WTC11 (cell line): Measurements from ENCODE around the gene AMN.

Experiments used
- CDX4 ChIP-seq: fragments of 250-450 bp; sonication (Bioruptor Pico); IDR thresholded peaks from 2 replicates; pipeline ENCODE4 v1.9.0; 2021; ENCODE audit warnings: moderate library complexity, mild to moderate bottlenecking, inconsistent platforms, borderline replicate concordance
- FOXP1 ChIP-seq: sonication (generic); formaldehyde crosslinking; IDR thresholded peaks from 2 replicates; pipeline ENCODE4 v1.8.0; 2022; ENCODE audit warnings: missing genetic modification reagents, mild to moderate bottlenecking, moderate library complexity, borderline replicate concordance
- NFE2L1 ChIP-seq: sonication (generic); formaldehyde crosslinking; IDR thresholded peaks from 2 replicates; pipeline ENCODE4 v1.8.1; 2023; ENCODE audit warnings: missing genetic modification reagents
- SP1 ChIP-seq: sonication (generic); formaldehyde crosslinking; conservative IDR thresholded peaks from 2 replicates; pipeline ENCODE4 v1.8.1; 2022; ENCODE audit warnings: missing genetic modification reagents
- ZNF317 ChIP-seq: sonication (generic); formaldehyde crosslinking; IDR thresholded peaks from 2 replicates; pipeline ENCODE4 v1.8.1; 2023; ENCODE audit warnings: low read depth, mild to moderate bottlenecking, moderate library complexity, missing genetic modification reagents, borderline replicate concordance

GRCh38 chr14:102945346-102946130, 23.1 kb downstream of the AMN start:
- TF ChIP-seq NFE2L1 (CRISPR knock-in tag): no peak
- no peak for TF ChIP-seq FOXP1
- no peak for TF ChIP-seq CDX4 (CRISPR knock-in tag)
- TF ChIP-seq ZNF317 (CRISPR knock-in tag): no peak
- TF ChIP-seq SP1 (CRISPR knock-in tag): no peak
